ENCODE results near the gene CDT1.
"Not testable (repeated sequence)": the region's sequence is repeated elsewhere in the genome, so short reads cannot be mapped to it uniquely, and the experiment has no call there.

CDT1 gene

GRCh38 chr16:88820385-88821025 lies 16.9 kb downstream of the CDT1 start:
- FAIRE-seq, result no peak
- no peak for TF ChIP-seq POLR2AphosphoS5 (IDR thresholded peaks at IDR 0.05; ENCODE audit: low read depth, low read length)
- no peak for TF ChIP-seq TAF1 (IDR thresholded peaks at IDR 0.05; ENCODE audit: low read depth, low read length)
- no peak for TF ChIP-seq SPI1 (IDR thresholded peaks at IDR 0.05; ENCODE audit: low read depth, low read length)
- no peak for TF ChIP-seq POU2F2 (IDR thresholded peaks at IDR 0.05; ENCODE audit: low read depth, low read length)
- no peak for TF ChIP-seq PAX5 (IDR thresholded peaks at IDR 0.05; ENCODE audit: insufficient read depth, low read length, severe bottlenecking)
- no peak for TF ChIP-seq POLR2A (IDR thresholded peaks at IDR 0.05; ENCODE audit: low read depth, low read length)

GRCh38 chr16:88821168-88821850 lies 17.7 kb downstream of the CDT1 start:
- FAIRE-seq (no peak), DNase-seq (ENCODE audit: insufficient read length, low spot score) (no peak)
- TF ChIP-seq POLR2AphosphoS5 (IDR thresholded peaks at IDR 0.05; ENCODE audit: low read depth, low read length) (no peak), PAX5 (IDR thresholded peaks at IDR 0.05; ENCODE audit: insufficient read depth, low read length, severe bottlenecking) (no peak), POLR2A (IDR thresholded peaks at IDR 0.05; ENCODE audit: low read depth, low read length) (no peak)

More at GRCh38 chr16:88820385-88821025, 16.9 kb downstream of the CDT1 start:
- no peak for DNase-seq (ENCODE audit: insufficient read length, low spot score)

- FAIRE-seq, result no peak
- no peak for DNase-seq (ENCODE audit: insufficient read length, low spot score)
- TF ChIP-seq POU2F2 (IDR thresholded peaks at IDR 0.05; ENCODE audit: low read depth, low read length) (no peak), POLR2AphosphoS5 (IDR thresholded peaks at IDR 0.05; ENCODE audit: low read depth, low read length) (no peak), POLR2A (IDR thresholded peaks at IDR 0.05; ENCODE audit: low read depth, low read length) (no peak), PAX5 (IDR thresholded peaks at IDR 0.05; ENCODE audit: insufficient read depth, low read length, severe bottlenecking) (no peak), SPI1 (IDR thresholded peaks at IDR 0.05; ENCODE audit: low read depth, low read length) (no peak), TAF1 (IDR thresholded peaks at IDR 0.05; ENCODE audit: low read depth, low read length) (no peak)
These were observed 18.9 kb downstream of the CDT1 start for GRCh38 chr16:88822281-88823040.

- DNase-seq (ENCODE audit: insufficient read length, low spot score); FAIRE-seq: not testable (repeated sequence)
These were observed 20.1 kb downstream of the CDT1 start for GRCh38 chr16:88823646-88824045.

GRCh38 chr16:88824256-88825077 lies 20.9 kb downstream of the CDT1 start:
- TF ChIP-seq POU2F2 (IDR thresholded peaks at IDR 0.05; ENCODE audit: low read depth, low read length) (no peak), PAX5 (IDR thresholded peaks at IDR 0.05; ENCODE audit: insufficient read depth, low read length, severe bottlenecking) (no peak), POLR2AphosphoS5 (IDR thresholded peaks at IDR 0.05; ENCODE audit: low read depth, low read length) (no peak), POLR2A (IDR thresholded peaks at IDR 0.05; ENCODE audit: low read depth, low read length) (no peak), TAF1 (IDR thresholded peaks at IDR 0.05; ENCODE audit: low read depth, low read length) (no peak), SPI1 (IDR thresholded peaks at IDR 0.05; ENCODE audit: low read depth, low read length) (no peak)
- DNase-seq (ENCODE audit: insufficient read length, low spot score) (no peak), FAIRE-seq (no peak)

GRCh38 chr16:88825146-88825545 lies 21.6 kb downstream of the CDT1 start:
- TF ChIP-seq POLR2A (IDR thresholded peaks at IDR 0.05; ENCODE audit: low read depth, low read length) (no peak), TAF1 (IDR thresholded peaks at IDR 0.05; ENCODE audit: low read depth, low read length) (no peak), POU2F2 (IDR thresholded peaks at IDR 0.05; ENCODE audit: low read depth, low read length) (no peak), PAX5 (IDR thresholded peaks at IDR 0.05; ENCODE audit: insufficient read depth, low read length, severe bottlenecking) (no peak), POLR2AphosphoS5 (IDR thresholded peaks at IDR 0.05; ENCODE audit: low read depth, low read length) (no peak), SPI1 (IDR thresholded peaks at IDR 0.05; ENCODE audit: low read depth, low read length) (no peak)
- no peak for FAIRE-seq

GRCh38 chr16:88826070-88826840 lies 22.7 kb downstream of the CDT1 start:
- TF ChIP-seq SPI1 (IDR thresholded peaks at IDR 0.05; ENCODE audit: low read depth, low read length) (no peak), POLR2A (IDR thresholded peaks at IDR 0.05; ENCODE audit: low read depth, low read length) (no peak), TAF1 (IDR thresholded peaks at IDR 0.05; ENCODE audit: low read depth, low read length) (no peak), PAX5 (IDR thresholded peaks at IDR 0.05; ENCODE audit: insufficient read depth, low read length, severe bottlenecking) (no peak), POU2F2 (IDR thresholded peaks at IDR 0.05; ENCODE audit: low read depth, low read length) (no peak), POLR2AphosphoS5 (IDR thresholded peaks at IDR 0.05; ENCODE audit: low read depth, low read length) (no peak)
- no peak for FAIRE-seq
- no peak for DNase-seq (ENCODE audit: insufficient read length, low spot score)

More at GRCh38 chr16:88825146-88825545, 21.6 kb downstream of the CDT1 start:
- DNase-seq (ENCODE audit: insufficient read length, low spot score), result no peak

- no peak for TF ChIP-seq POU2F2 (IDR thresholded peaks at IDR 0.05; ENCODE audit: low read depth, low read length)
- no peak for TF ChIP-seq SPI1 (IDR thresholded peaks at IDR 0.05; ENCODE audit: low read depth, low read length)
- no peak for TF ChIP-seq PAX5 (IDR thresholded peaks at IDR 0.05; ENCODE audit: insufficient read depth, low read length, severe bottlenecking)
- TF ChIP-seq TAF1 (IDR thresholded peaks at IDR 0.05; ENCODE audit: low read depth, low read length), result no peak
- no peak for TF ChIP-seq POLR2AphosphoS5 (IDR thresholded peaks at IDR 0.05; ENCODE audit: low read depth, low read length)
- no peak for TF ChIP-seq POLR2A (IDR thresholded peaks at IDR 0.05; ENCODE audit: low read depth, low read length)
- DNase-seq (ENCODE audit: insufficient read length, low spot score) (no peak), FAIRE-seq (no peak)
These were observed 24.1 kb downstream of the CDT1 start for GRCh38 chr16:88827727-88828126.

All from GM12891 (cell line).